GM23248 (cell line): ENCODE data around the gene CCNC. TPM values are rescaled to one million over a fixed set of nuclear protein-coding genes. Genes with fewer than 3 reads are reported as not detected.
A peak's percentile ranks its signal among the peaks of the same experiment; 100 is the strongest.

Source experiments
- DNase-seq: peaks from one replicate; pipeline ENCODE4 v3.0.0-alpha.2; 2015
- H2AFZ ChIP-seq: fragments of 200-600 bp; sonication (generic); 2 replicates; pipeline ENCODE4 v1.6.1; 2016; ENCODE audit warnings: antibody characterized with exemption
- H3F3A ChIP-seq: fragments of 200-600 bp; sonication (generic); 2 replicates; pipeline ENCODE4 v1.6.1; 2016; ENCODE audit warnings: mild to moderate bottlenecking, antibody characterized with exemption, mixed run types; ENCODE audit not compliant: insufficient read depth
- H3K27ac ChIP-seq: fragments of 200-600 bp; sonication (generic); 2 replicates; pipeline ENCODE4 v1.5.1; 2016; ENCODE audit warnings: mild to moderate bottlenecking
- H3K27me3 ChIP-seq: fragments of 200-600 bp; sonication (generic); replicated peaks from 2 replicates; pipeline ENCODE4 v1.6.1; 2016; ENCODE audit warnings: mild to moderate bottlenecking; ENCODE audit not compliant: insufficient read depth
- H3K36me3 ChIP-seq: fragments of 200-600 bp; sonication (generic); 2 replicates; pipeline ENCODE4 v1.6.1; 2016; ENCODE audit warnings: low read depth, mild to moderate bottlenecking
- H3K4me1 ChIP-seq: fragments of 200-600 bp; sonication (generic); 2 replicates; pipeline ENCODE4 v1.6.1; 2016; ENCODE audit warnings: mild to moderate bottlenecking; ENCODE audit not compliant: insufficient read depth
- H3K4me2 ChIP-seq: fragments of 200-600 bp; sonication (generic); one replicate; pipeline ENCODE4 v1.6.1; 2016; ENCODE audit warnings: mild to moderate bottlenecking; ENCODE audit not compliant: unreplicated experiment
- H3K4me3 ChIP-seq: fragments of 200-600 bp; sonication (generic); 2 replicates; pipeline ENCODE4 v1.5.1; 2016; ENCODE audit warnings: mild to moderate bottlenecking
- H3K79me2 ChIP-seq: fragments of 200-600 bp; sonication (generic); 2 replicates; pipeline ENCODE4 v1.6.1; 2016; ENCODE audit warnings: mild to moderate bottlenecking; ENCODE audit not compliant: insufficient read depth
- H3K9ac ChIP-seq: fragments of 200-600 bp; sonication (generic); 2 replicates; pipeline ENCODE4 v1.6.1; 2016; ENCODE audit warnings: mild to moderate bottlenecking
- H3K9me2 ChIP-seq: fragments of 200-600 bp; sonication (generic); 2 replicates; pipeline ENCODE4 v1.6.1; 2016; ENCODE audit warnings: mixed run types, mild to moderate bottlenecking, moderate library complexity; ENCODE audit not compliant: insufficient read depth
- H3K9me3 ChIP-seq: fragments of 200-600 bp; sonication (generic); one replicate; pipeline ENCODE4 v1.6.1; 2017; ENCODE audit warnings: low read depth
- H4K20me1 ChIP-seq: fragments of 200-600 bp; sonication (generic); 2 replicates; pipeline ENCODE4 v1.6.0; 2016; ENCODE audit not compliant: insufficient read depth
- EZH2 ChIP-seq: fragments of 200-600 bp; sonication (generic); IDR thresholded peaks from 2 replicates; pipeline ENCODE4 v1.6.1; 2018; ENCODE audit warnings: antibody characterized with exemption, mild to moderate bottlenecking; ENCODE audit not compliant: insufficient read depth, poor library complexity, severe bottlenecking
- EZH2phosphoT487 ChIP-seq: fragments of 200-600 bp; sonication (generic); IDR thresholded peaks from 2 replicates; pipeline ENCODE4 v1.6.1; 2018; ENCODE audit warnings: antibody characterized with exemption, moderate library complexity, mild to moderate bottlenecking, low read depth; ENCODE audit not compliant: insufficient read depth
- WGBS, 2 experiments: methylation state at CpG; one replicate each; pipeline ENCODE4 v1.1.6; 2015 to 2017; ENCODE audit warnings: low lambda C conversion rate in 2 of 2, low coverage in 1 of 2; ENCODE audit errors: missing lambda C conversion rate in 2 of 2; 5-methylcytosine and 5-hydroxymethylcytosine counted together
- in situ Hi-C: fragments of 300-500 bp; cut with MboI; formaldehyde crosslinking; loops from 2 replicates; pipeline ENCODE4 v1.15.0; 2020
- polyA plus RNA-seq: library from polyadenylated mRNA; unstranded; fragments of >200 nt; fragmentation: Nextera tagmentation; extraction: Ambion mirVana; gene quantifications from 2 replicates; pipeline ENCODE4 v1.2.1, GENCODE V29; 2016
- total RNA-seq: library from RNA; depleted of rRNA; stranded (reverse); fragments of >200 nt; shearing (Covaris generic); gene quantifications from 2 replicates; pipeline ENCODE4 v1.2.3, GENCODE V29; 2014

Gene CCNC
- total and polyA plus RNA-seq, 2 experiments from 2014 or later, result 53.9 to 78.5 TPM

DNA sequence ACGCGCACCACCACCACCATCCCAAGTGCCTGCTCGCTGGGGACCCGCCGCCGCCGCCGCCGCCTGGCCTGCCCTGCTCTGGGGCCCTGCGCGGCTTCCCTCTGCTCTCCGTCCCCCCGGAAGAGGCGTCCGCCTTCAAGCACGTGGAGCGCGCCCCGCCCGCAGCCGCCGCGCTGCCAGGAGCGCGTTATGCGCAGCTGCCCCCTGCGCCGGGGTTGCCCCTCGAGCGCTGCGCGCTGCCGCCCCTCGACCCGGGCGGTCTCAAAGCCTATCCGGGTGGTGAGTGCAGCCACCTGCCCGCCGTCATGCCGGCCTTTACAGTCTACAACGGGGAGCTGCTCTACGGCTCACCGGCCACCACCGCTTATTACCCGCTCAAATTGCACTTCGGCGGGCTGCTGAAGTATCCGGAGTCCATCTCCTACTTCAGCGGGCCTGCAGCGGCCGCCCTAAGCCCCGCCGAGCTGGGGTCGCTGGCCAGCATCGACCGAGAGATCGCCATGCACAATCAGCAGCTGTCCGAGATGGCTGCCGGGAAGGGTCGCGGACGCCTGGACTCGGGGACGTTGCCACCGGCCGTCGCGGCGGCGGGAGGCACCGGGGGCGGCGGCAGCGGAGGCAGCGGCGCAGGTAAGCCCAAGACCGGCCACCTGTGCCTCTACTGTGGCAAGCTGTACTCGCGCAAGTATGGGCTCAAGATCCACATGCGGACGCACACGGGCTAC, 45.4 kb upstream of the CCNC start:
- Histone ChIP-seq H3K9me3 (no peaks in the 10 kb centered on the region), H3K79me2 (no peaks in the 10 kb centered on the region), H4K20me1 (no peaks in the 10 kb centered on the region), H3K9me2 (no peaks in the 10 kb centered on the region), H3K4me1 (no peaks in the 10 kb centered on the region), H3K4me2 (peak overlapping the region; percentile 65), H3K4me3 (peak overlapping the region; percentile 51), H3F3A (no peaks in the 10 kb centered on the region), H3K36me3 (no peaks in the 10 kb centered on the region), H3K27ac (no peak overlapping the region), H2AFZ (peak overlapping the region; percentile 66), H3K9ac (no peak overlapping the region), H3K27me3 (peaks cover 95% of the 10 kb centered on the region)
- peak; percentile 24 for TF ChIP-seq EZH2
- no peak for TF ChIP-seq EZH2phosphoT487
- 4 to 7% methylated on average over 67 to 76 of the region's 82 CpGs for WGBS, 2 experiments
- DNase-seq, result peak; percentile 37
- in situ Hi-C loops, result no loop called here

DNA sequence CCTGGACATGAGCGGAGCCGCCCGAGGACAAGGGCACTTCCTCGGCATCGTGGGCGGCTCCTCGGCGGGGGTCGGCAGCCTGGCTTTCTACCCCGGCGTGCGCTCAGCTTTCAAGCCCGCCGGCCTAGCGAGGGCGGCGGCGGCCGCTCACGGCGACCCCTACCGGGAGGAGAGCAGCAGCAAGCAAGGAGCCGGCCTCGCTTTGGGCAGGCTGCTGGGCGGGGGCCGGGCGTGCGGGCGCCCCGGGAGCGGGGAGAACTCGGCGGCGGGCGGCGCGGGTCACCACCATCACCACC, 44.9 kb upstream of the CCNC start:
- WGBS, 2 experiments, result 3% methylated on average over 16 to 23 of the region's 37 CpGs
- Histone ChIP-seq H3K27ac (no peak overlapping the region), H3K36me3 (no peaks in the 10 kb centered on the region), H3K4me2 (peak overlapping the region; percentile 65), H3K9ac (no peak overlapping the region), H3K27me3 (peaks cover 95% of the 10 kb centered on the region), H3K79me2 (no peaks in the 10 kb centered on the region), H3K4me3 (peak overlapping the region; percentile 51), H2AFZ (peak overlapping the region; percentile 66; the same call in 1 of the 2 replicates), H3K4me1 (no peaks in the 10 kb centered on the region), H3K9me2 (no peaks in the 10 kb centered on the region), H4K20me1 (no peaks in the 10 kb centered on the region), H3F3A (no peaks in the 10 kb centered on the region), H3K9me3 (no peaks in the 10 kb centered on the region)
- in situ Hi-C loops, result no loop called here
- DNase-seq, result peak; percentile 60
- no peak for TF ChIP-seq EZH2phosphoT487
- no peak for TF ChIP-seq EZH2

DNA sequence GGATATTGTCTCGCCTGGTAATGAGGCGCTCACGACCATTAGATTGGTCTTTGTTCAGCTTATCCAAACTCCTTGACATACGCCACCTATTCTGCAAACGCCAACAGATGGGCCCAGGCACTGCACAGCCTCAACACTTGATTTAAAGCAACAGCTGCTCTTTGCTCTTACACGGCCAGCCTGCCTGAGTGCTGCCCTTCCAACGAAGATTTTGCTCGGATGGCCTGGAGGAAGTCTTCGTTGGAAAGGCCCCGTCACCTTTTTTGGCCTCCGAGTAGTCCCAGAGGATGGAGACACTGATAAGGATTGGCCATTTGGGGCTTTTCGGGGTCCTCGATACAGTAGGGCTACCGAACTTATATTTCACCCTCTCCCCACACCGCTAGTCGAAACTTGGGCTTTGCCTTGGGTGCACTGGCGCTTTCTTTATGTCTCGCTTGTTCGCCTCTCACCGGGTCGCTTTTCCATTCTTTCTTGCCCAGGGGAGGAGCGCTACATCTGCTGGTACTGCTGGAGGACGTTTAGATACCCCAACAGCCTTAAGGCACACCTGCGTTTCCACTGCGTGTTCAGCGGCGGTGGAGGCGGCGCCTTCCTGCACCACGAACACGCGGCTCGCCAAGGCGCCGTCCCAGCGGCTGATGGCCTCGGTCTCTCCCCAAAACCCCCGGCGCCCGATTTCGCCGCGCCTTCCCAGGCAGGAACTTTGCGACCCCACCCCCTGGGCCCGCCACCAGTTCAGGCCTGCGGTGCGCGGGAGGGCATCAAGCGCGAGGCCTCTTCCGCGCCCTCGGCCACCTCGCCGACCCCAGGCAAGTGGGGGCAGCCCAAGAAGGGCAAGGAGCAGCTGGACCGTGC, 44.3 kb upstream of the CCNC start:
- WGBS, 2 experiments, result 16% methylated on average over 49 to 56 of the region's 56 CpGs
- in situ Hi-C loops, result no loop called here
- Histone ChIP-seq H3K9me3 (no peaks in the 10 kb centered on the region), H3K79me2 (no peaks in the 10 kb centered on the region), H3K27me3 (peaks cover 95% of the 10 kb centered on the region), H2AFZ (0 out of 2 replicates have a peak overlapping the region, but pooled peaks have one; percentile 66), H3K4me3 (peak overlapping the region; percentile 51), H3K4me2 (peak overlapping the region; percentile 65), H3K9me2 (no peaks in the 10 kb centered on the region), H4K20me1 (no peaks in the 10 kb centered on the region), H3K4me1 (no peaks in the 10 kb centered on the region), H3K36me3 (no peaks in the 10 kb centered on the region), H3F3A (no peaks in the 10 kb centered on the region), H3K9ac (no peak overlapping the region), H3K27ac (no peak overlapping the region)
- 0 out of 2 replicates have a peak, but pooled peaks have one; percentile 24 for TF ChIP-seq EZH2phosphoT487
- peak; percentile 74 for TF ChIP-seq EZH2
- DNase-seq, result no peak

DNA sequence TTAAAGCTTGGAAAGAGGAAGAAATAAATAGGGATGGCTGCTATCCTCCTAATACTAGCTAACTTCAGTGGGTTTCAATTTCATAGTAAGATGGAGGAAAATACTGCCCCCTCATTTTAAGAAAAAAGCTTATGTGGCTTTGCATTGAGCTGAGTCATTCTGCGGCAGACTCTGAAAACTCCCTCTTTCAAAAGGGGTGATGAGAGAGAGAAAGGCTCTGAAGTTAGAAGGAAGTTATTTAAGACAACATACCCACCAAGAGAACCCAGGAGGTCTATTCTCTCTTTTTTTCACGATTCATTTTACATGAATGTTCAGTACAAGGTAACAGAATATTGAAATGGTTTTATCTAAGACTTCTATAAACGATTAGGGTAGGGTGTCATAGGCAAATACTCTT, 42.7 kb upstream of the CCNC start:
- Histone ChIP-seq H3K79me2 (no peaks in the 10 kb centered on the region), H3K9ac (no peak overlapping the region), H3K4me1 (no peaks in the 10 kb centered on the region), H3K4me3 (no peak overlapping the region), H2AFZ (no peak overlapping the region), H3F3A (no peaks in the 10 kb centered on the region), H4K20me1 (no peaks in the 10 kb centered on the region), H3K27ac (no peak overlapping the region), H3K9me3 (no peaks in the 10 kb centered on the region), H3K9me2 (no peaks in the 10 kb centered on the region), H3K36me3 (no peaks in the 10 kb centered on the region), H3K27me3 (peaks cover 95% of the 10 kb centered on the region), H3K4me2 (no peak overlapping the region)
- no peak for DNase-seq
- in situ Hi-C loops, result no loop called here
- 5 to 6% methylated on average over 3 of the region's 3 CpGs for WGBS, 2 experiments
- peak; percentile 22 for TF ChIP-seq EZH2
- TF ChIP-seq EZH2phosphoT487, result no peak
